Testis (tissue), 3 donors: ENCODE data around the gene KRTAP10-3. TPM values are rescaled to one million over a fixed set of nuclear protein-coding genes. Genes with fewer than 3 reads are reported as not detected.

Source experiments
- DNase-seq: peaks from one replicate; pipeline ENCODE4 v3.0.0-alpha.2; 2019
- H3K27ac ChIP-seq, 2 donors: fragments of 200-600 bp; sonication (generic); one replicate each; pipeline ENCODE4 v1.5.1; 2019
- H3K27me3 ChIP-seq: fragments of 200-600 bp; sonication (generic); one replicate; pipeline ENCODE4 v1.5.1; 2019
- H3K36me3 ChIP-seq: fragments of 200-600 bp; sonication (generic); one replicate; pipeline ENCODE4 v1.5.1; 2017; ENCODE audit warnings: low read depth; ENCODE audit errors: missing control alignments
- H3K4me1 ChIP-seq: fragments of 200-600 bp; sonication (generic); one replicate; pipeline ENCODE4 v1.5.1; 2019
- H3K4me3 ChIP-seq, 2 donors: fragments of 200-600 bp; sonication (generic); one replicate each; pipeline ENCODE4 v1.5.1; 2017 to 2019
- H3K9me3 ChIP-seq: fragments of 200-600 bp; sonication (generic); one replicate; pipeline ENCODE4 v1.5.1; 2017
- POLR2A ChIP-seq: fragments of 450-650 bp; IDR thresholded peaks from one replicate; pipeline ENCODE4 v1.6.1; 2017; ENCODE audit warnings: antibody characterized with exemption, mild to moderate bottlenecking, moderate library complexity
- WGBS, 2 donors: methylation state at CpG; one replicate each; pipeline ENCODE4 v1.1.5; 2018; 5-methylcytosine and 5-hydroxymethylcytosine counted together
- intact Hi-C: fragments of 100-400 bp; cut with DNase I; formaldehyde crosslinking; loops from one replicate; pipeline ENCODE4 v1.15.1; 2023; ENCODE audit warnings: low total_unique reads
- polyA plus RNA-seq: library from polyadenylated mRNA; stranded (reverse); fragments of 350-450 nt; fragmentation: Illumina TruSeq; extraction: RNeasy Lipid Tissue Mini Kit (QIAGEN cat#74804); gene quantifications from one replicate; pipeline ENCODE4 v1.2.3, GENCODE V29; 2014; ENCODE audit warnings: low read depth, low replicate concordance; ENCODE audit not compliant: insufficient read depth
- total RNA-seq, 2 donors: library from RNA; depleted of rRNA; stranded (reverse); fragments of >200 nt; gene quantifications; one replicate each; pipeline ENCODE4 v1.2.3, GENCODE V29; 2016
- TF ChIP-seq, protein P1 (sequence below), 3 experiments: fragments of 450-650 bp in 2 of 3; fragments of 200-600 bp in 1 of 3; sonication (generic) in 1 of 3; IDR thresholded peaks; one replicate each; pipeline ENCODE4 v1.5.1; 2016 to 2019; ENCODE audit warnings: antibody characterized with exemption in 3 of 3, mild to moderate bottlenecking in 2 of 3, moderate library complexity in 1 of 3

KRTAP10-3 gene
- total and polyA plus RNA-seq, 3 donors from 2014 or later = not detected

DNA sequence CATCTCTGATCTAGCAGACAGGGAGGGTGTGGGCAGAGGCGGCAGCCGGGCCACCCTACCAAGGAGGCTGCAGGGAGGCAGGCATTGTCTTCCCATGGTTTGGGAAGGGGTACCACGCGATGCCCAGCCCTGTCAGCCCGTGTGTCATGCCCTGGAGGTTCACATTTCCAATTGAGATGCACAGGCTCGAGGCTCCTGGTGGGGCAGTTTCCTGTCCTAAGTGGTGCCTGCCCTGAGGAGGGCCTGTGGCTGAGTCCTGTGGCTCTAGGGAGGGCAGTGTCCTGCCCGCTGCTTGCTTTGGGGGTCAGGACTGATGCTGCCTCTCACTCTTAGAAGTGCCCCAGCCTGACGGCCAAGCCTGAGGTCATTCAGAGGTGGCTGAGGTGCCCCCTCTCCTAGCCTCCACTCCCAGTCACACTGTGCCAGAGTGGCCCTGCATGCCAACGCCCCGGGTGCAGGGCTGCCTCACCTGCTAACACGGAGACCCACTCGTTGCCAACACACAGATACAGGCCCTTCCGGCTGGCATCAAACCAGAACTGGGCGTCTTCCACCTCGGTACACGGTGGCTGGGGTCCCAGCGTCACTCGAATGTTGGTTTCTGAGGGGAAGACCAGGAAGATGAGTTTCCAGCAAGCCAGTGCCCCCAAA lies 30.5 kb downstream of the KRTAP10-3 start:
- H3K9me3 ChIP-seq = no peaks in the 10 kb centered on the region
- no peaks in the 10 kb centered on the region for H3K4me1 ChIP-seq
- TF ChIP-seq, protein P1, sequence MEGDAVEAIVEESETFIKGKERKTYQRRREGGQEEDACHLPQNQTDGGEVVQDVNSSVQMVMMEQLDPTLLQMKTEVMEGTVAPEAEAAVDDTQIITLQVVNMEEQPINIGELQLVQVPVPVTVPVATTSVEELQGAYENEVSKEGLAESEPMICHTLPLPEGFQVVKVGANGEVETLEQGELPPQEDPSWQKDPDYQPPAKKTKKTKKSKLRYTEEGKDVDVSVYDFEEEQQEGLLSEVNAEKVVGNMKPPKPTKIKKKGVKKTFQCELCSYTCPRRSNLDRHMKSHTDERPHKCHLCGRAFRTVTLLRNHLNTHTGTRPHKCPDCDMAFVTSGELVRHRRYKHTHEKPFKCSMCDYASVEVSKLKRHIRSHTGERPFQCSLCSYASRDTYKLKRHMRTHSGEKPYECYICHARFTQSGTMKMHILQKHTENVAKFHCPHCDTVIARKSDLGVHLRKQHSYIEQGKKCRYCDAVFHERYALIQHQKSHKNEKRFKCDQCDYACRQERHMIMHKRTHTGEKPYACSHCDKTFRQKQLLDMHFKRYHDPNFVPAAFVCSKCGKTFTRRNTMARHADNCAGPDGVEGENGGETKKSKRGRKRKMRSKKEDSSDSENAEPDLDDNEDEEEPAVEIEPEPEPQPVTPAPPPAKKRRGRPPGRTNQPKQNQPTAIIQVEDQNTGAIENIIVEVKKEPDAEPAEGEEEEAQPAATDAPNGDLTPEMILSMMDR (IDR thresholded peaks at IDR 0.05) = no peak
- no peak for TF ChIP-seq POLR2A
- 87 to 88% methylated on average over 15 to 18 of the region's 18 CpGs for WGBS, 2 donors
- no peak overlapping the region for H3K27ac ChIP-seq
- H3K4me3 ChIP-seq = no peak overlapping the region
- H3K36me3 ChIP-seq = no peaks in the 10 kb centered on the region
- intact Hi-C loops = no loop called here
- DNase-seq = no peak
- H3K27me3 ChIP-seq = no peaks in the 10 kb centered on the region

DNA sequence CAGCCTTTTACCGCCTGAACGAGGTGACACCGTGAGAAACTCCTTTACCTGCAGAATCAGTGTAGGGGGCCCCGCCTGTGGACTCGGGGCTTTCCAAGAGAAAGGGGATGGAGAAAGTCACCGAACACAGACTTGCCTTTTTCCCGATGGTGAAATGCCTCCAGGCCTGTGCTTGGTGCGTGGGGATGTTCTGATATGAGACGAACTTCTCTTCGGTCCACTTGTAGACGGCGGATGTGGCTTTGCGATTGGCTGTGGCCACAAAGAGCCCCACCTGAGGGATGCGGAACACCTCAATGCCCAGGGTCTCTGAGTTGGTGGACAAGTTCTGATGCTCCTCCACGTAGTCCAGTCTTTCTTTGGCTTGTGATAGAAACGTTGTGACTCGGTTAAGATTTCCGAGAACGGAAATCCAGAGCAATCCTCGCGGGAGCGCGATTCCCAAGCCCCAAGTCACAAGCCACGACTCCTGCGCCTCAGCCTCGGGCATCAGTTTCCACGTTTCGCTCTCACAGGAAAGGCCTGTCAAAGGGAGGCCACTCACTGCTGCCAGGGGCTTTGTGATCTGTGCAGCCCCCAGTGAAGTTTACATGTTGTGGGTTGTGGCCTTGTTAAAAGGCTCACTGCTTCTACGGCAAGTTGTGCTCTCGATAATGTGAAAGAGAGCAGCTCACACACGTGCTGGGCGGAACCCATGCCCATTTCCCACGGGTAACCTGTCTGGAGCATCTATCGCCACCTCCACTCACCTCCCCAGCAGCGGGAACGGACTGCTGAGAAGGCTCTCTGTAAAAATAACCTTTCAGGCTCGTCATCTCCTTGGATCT lies 31.2 kb downstream of the KRTAP10-3 start:
- intact Hi-C loops = no loop called here
- WGBS, 2 donors = 92% methylated on average over 35 to 37 of the region's 37 CpGs

DNA sequence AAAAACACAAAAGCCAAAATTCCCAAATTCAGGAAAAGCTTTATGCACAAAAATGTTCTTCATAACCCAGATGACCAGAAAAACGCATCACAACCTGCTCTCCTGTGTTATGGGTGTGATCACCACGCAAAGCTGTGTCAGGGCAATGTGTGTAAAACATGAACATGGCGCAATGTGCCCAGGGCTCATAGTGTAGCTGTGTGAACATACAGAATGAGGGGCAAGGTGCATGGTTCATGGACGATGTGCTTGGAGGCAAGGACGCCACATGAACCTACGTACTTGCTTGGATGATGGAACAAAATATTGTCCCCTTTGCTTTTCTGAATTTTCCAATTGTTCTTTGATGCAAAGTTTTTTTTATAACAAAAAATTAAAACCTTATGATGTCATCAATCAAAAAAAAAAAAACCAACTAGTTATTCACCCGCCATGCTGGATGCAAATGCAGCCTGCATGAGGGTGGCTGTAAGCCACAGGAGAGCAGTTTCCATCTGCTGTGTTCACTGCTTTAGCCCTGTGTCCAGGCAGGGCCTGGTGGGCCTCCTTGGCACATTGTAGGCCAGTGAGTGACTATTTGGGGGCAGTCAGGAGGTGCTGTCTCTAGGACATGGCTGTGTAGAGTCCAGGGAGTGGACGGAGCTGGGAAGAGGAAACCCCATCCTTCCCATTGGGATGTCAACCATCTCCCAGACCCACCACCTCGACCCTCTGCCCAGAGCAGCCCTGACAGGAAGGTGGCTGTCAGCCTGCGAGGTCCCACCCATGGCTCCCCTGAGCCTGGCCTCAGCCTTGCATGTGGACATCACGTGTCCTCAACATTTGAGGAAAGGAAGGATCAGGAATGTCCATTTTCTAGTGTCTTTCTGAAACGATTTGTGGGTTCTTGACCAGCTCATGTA lies 32.2 kb downstream of the KRTAP10-3 start:
- TF ChIP-seq, protein P1 (IDR thresholded peaks at IDR 0.05) = no peak
- TF ChIP-seq POLR2A = no peak
- Histone ChIP-seq H3K36me3 (no peaks in the 10 kb centered on the region), H3K4me1 (no peaks in the 10 kb centered on the region), H3K9me3 (no peaks in the 10 kb centered on the region), H3K4me3 (no peak overlapping the region), H3K27me3 (no peaks in the 10 kb centered on the region), H3K27ac (no peak overlapping the region)
- DNase-seq = no peak
- 93 to 96% methylated on average over 9 to 12 of the region's 12 CpGs for WGBS, 2 donors
- intact Hi-C loops = no loop called here

More for the DNA sequence above, 31.2 kb downstream of the KRTAP10-3 start:
- H3K9me3 ChIP-seq = no peaks in the 10 kb centered on the region
- no peaks in the 10 kb centered on the region for H3K4me1 ChIP-seq
- H3K36me3 ChIP-seq = no peaks in the 10 kb centered on the region
- no peak overlapping the region for H3K4me3 ChIP-seq
- no peak for DNase-seq
- H3K27ac ChIP-seq = no peak overlapping the region
- no peaks in the 10 kb centered on the region for H3K27me3 ChIP-seq
- TF ChIP-seq POLR2A = no peak
- TF ChIP-seq, protein P1 (IDR thresholded peaks at IDR 0.05) = no peak

DNA sequence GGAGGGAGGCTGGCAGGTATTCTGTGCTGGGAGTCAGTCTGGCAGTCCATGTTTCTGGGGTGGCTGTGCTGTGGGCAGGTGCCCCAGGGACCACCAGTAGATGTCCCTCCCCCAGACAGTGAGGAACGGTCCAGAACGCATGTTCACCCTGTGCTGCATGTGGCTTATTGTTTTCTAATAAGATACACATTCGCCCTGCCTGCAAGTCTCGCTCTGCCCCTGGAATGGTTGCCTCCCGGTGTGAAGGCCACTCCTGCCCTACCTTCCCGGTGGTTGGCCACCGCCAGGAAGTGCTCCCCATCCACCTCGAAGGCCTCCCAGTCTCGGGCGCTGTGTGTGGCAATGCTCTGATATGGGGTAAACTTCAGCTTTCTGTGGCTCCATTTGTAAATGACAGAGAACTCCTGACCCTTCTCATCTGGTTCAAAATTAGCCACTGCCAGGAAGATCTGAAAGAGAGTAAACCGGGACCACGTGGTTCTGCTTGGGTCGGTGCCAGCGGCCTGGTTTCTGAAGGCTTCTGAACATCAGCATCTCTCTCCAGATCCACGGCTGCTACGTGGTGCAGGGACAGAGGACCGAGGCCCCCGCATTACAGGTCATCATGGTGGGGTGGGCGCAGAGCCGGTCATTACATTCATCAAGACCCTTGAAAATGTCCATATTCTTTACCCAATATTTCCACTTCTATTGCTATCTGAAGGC lies 33.1 kb downstream of the KRTAP10-3 start:
- Histone ChIP-seq H3K4me1 (no peaks in the 10 kb centered on the region), H3K36me3 (no peaks in the 10 kb centered on the region), H3K9me3 (no peaks in the 10 kb centered on the region), H3K4me3 (no peak overlapping the region), H3K27me3 (no peaks in the 10 kb centered on the region), H3K27ac (no peak overlapping the region)
- no peak for DNase-seq
- TF ChIP-seq, protein P1 (IDR thresholded peaks at IDR 0.05) = no peak
- TF ChIP-seq POLR2A = no peak
- WGBS, 2 donors = 88 to 94% methylated on average over 12 to 20 of the region's 20 CpGs
- intact Hi-C loops = no loop called here
